Measurements from ENCODE around the gene SNRNP40. TPM values are rescaled to one million over a fixed set of nuclear protein-coding genes. Genes with fewer than 3 reads are reported as not detected.

Gene SNRNP40
- total and polyA plus RNA-seq, 2 of the 13 experiments (the other 11 are each of a cell fraction or from before 2014, with no cell fraction given): 51.0 to 147 TPM

- FAIRE-seq: no peak
- no peak for DNase-seq (ENCODE audit: low spot score)
- Histone ChIP-seq H3K27me3 (ENCODE audit: control insufficient read depth in 1 of 2, insufficient read depth in 2 of 2, low read length in 2 of 2) (no peaks in the 10 kb centered on the region), H3K27ac (ENCODE audit: extremely low read length, insufficient read depth, low read length) (no peak overlapping the region), H3K4me3 (replicated peaks in 1 of 3; ENCODE audit: insufficient read depth in 1 of 3, low read depth in 2 of 3, low read length in 3 of 3) (no peak overlapping the region), H2AFZ (ENCODE audit: low read length) (no peak overlapping the region), H4K20me1 (ENCODE audit: insufficient read depth, low read length) (no peaks in the 10 kb centered on the region), H3K9me3 (ENCODE audit: low read length) (no peaks in the 10 kb centered on the region), H3K79me2 (ENCODE audit: insufficient read depth, low read length) (no peaks in the 10 kb centered on the region), H3K36me3 (replicated peaks in 1 of 2; ENCODE audit: control insufficient read depth in 1 of 2, insufficient read depth in 2 of 2, low read length in 2 of 2) (no peaks in the 10 kb centered on the region), H3K9ac (ENCODE audit: insufficient read depth, low read depth, low read length) (no peak overlapping the region), H3K4me1 (ENCODE audit: insufficient read depth, low read length) (no peaks in the 10 kb centered on the region; the same call in 1 of the 2 replicates), H3K4me2 (ENCODE audit: low read depth, low read length) (no peak overlapping the region)
- intact Hi-C loops (cut with micrococcal nuclease; ENCODE audit: unreplicated experiment): no loop called here
- no peak for ATAC-seq
- TF ChIP-seq HDAC6 (IDR thresholded peaks at IDR 0.05; ENCODE audit: low read depth, low read length): no peak
- TF ChIP-seq RFX1 (IDR thresholded peaks at IDR 0.05): no peak
- no peak for TF ChIP-seq RCOR2 (CRISPR knock-in tag; IDR thresholded peaks at IDR 0.05)
- no peak for TF ChIP-seq ZNF160 (CRISPR knock-in tag; IDR thresholded peaks at IDR 0.05)
- no peak for TF ChIP-seq ZNF24 (IDR thresholded peaks at IDR 0.05)
- no peak for TF ChIP-seq ZMYM2 (CRISPR knock-in tag; IDR thresholded peaks at IDR 0.05)
- TF ChIP-seq ZNF670 (CRISPR knock-in tag; IDR thresholded peaks at IDR 0.05; ENCODE audit: borderline replicate concordance): no peak
- TF ChIP-seq, protein P1, sequence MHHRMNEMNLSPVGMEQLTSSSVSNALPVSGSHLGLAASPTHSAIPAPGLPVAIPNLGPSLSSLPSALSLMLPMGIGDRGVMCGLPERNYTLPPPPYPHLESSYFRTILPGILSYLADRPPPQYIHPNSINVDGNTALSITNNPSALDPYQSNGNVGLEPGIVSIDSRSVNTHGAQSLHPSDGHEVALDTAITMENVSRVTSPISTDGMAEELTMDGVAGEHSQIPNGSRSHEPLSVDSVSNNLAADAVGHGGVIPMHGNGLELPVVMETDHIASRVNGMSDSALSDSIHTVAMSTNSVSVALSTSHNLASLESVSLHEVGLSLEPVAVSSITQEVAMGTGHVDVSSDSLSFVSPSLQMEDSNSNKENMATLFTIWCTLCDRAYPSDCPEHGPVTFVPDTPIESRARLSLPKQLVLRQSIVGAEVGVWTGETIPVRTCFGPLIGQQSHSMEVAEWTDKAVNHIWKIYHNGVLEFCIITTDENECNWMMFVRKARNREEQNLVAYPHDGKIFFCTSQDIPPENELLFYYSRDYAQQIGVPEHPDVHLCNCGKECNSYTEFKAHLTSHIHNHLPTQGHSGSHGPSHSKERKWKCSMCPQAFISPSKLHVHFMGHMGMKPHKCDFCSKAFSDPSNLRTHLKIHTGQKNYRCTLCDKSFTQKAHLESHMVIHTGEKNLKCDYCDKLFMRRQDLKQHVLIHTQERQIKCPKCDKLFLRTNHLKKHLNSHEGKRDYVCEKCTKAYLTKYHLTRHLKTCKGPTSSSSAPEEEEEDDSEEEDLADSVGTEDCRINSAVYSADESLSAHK (CRISPR knock-in tag; IDR thresholded peaks at IDR 0.05; ENCODE audit: borderline replicate concordance): no peak
- no peak for TF ChIP-seq PHF20 (CRISPR knock-in tag; IDR thresholded peaks at IDR 0.05)
- no peak for TF ChIP-seq ZNF10 (CRISPR knock-in tag; IDR thresholded peaks at IDR 0.05; ENCODE audit: borderline replicate concordance, low read depth)
- TF ChIP-seq JUND (CRISPR knock-in tag; IDR thresholded peaks at IDR 0.05): no peak
- TF ChIP-seq ZNF451 (CRISPR knock-in tag; IDR thresholded peaks at IDR 0.05): no peak
- TF ChIP-seq XRCC5 (optimal IDR thresholded peaks at IDR 0.05; ENCODE audit: low read length): no peak
- no peak for TF ChIP-seq GMEB2 (CRISPR knock-in tag; IDR thresholded peaks at IDR 0.05; ENCODE audit: low read depth)
- CTCF ChIA-PET (ENCODE audit: low intra/inter-chr PET ratio, low total read pairs): no interaction called here
- BruUV-seq (replicated peaks): no TSS peak
- WGBS (ENCODE audit: low lambda C conversion rate): 59% methylated on average over 3 of the region's 3 CpGs
- in situ Hi-C loops (cut with HindIII; ENCODE audit: extremely low pct_ligation_motif_present, low pct_unique_long_range_greater_than_20kb): no loop called here
- POLR2A ChIA-PET: no interaction called here
Observed at GRCh38 chr1:31249854-31250253, 46.7 kb downstream of the SNRNP40 start.

Data from HepG2 (cell line).